IMR-90 (cell line): ENCODE results near the gene AKR1D1. TPM values are rescaled to one million over a fixed set of nuclear protein-coding genes. Genes with fewer than 3 reads are reported as not detected.
"Not testable (repeated sequence)": the region's sequence is repeated elsewhere in the genome, so short reads cannot be mapped to it uniquely, and the experiment has no call there.

ENCODE experiments used
- ATAC-seq: fragments of 200-7000 bp; cut with Tn5 transposase; 2 replicates; pipeline ENCODE4 v1.9.1; 2020; ENCODE audit warnings: low read depth, mild to moderate bottlenecking, moderate library complexity
- BruUV-seq: library from RNA; stranded (reverse); fragments of 400-500 nt; replicated peaks from 2 replicates; lab custom pipeline; 2021; lab: Mats Ljungman, UMichigan
- CTCF ChIA-PET: fragments of 300-600 bp; formaldehyde crosslinking; extraction: SDS; loops from one replicate; lab custom pipeline; 2021; ENCODE audit warnings: antibody characterized with exemption; lab: Yijun Ruan, JAX
- POLR2A ChIA-PET: fragments of 300-600 bp; sonication (Branson Sonifier 250); formaldehyde crosslinking; loops from one replicate; lab custom pipeline; 2022; ENCODE audit warnings: antibody characterized with exemption; ENCODE audit not compliant: unreplicated experiment; lab: Charles Lee
- DNase-seq: peaks from one replicate; pipeline ENCODE4 v3.0.0; 2013
- H2AFZ ChIP-seq: replicated peaks from 2 replicates; pipeline ENCODE3; 2013; ENCODE audit warnings: low read length, mild to moderate bottlenecking; ENCODE audit not compliant: poor library complexity
- H2AK5ac ChIP-seq: 2 replicates; pipeline ENCODE4 v1.6.1; 2013; ENCODE audit warnings: low read depth, low read length, inconsistent platforms
- H2AK9ac ChIP-seq: replicated peaks from 2 replicates; pipeline ENCODE3; 2013; ENCODE audit warnings: mild to moderate bottlenecking, low read depth, low read length, moderate library complexity; ENCODE audit not compliant: poor library complexity
- H2BK120ac ChIP-seq: 2 replicates; pipeline ENCODE4 v1.6.1; 2013; ENCODE audit warnings: low read depth, low read length, inconsistent platforms
- H2BK15ac ChIP-seq: 3 replicates; pipeline ENCODE4 v1.6.1; 2013; ENCODE audit warnings: low read depth, low read length, inconsistent platforms
- H2BK20ac ChIP-seq: 2 replicates; pipeline ENCODE4 v1.6.1; 2013; ENCODE audit warnings: low read depth, mild to moderate bottlenecking, inconsistent platforms, low read length, moderate library complexity
- H2BK5ac ChIP-seq: 2 replicates; pipeline ENCODE4 v1.6.1; 2013; ENCODE audit warnings: mild to moderate bottlenecking, low read depth, low read length, inconsistent platforms; ENCODE audit not compliant: poor library complexity, severe bottlenecking
- H3K14ac ChIP-seq: replicated peaks from 2 replicates; pipeline ENCODE4 v1.6.1; 2013; ENCODE audit warnings: low read depth, low read length, inconsistent platforms
- H3K18ac ChIP-seq: 2 replicates; pipeline ENCODE4 v1.6.1; 2013; ENCODE audit warnings: low read depth, low read length, control low read depth
- H3K23ac ChIP-seq: 2 replicates; pipeline ENCODE4 v1.6.1; 2013; ENCODE audit warnings: low read depth, low read length, inconsistent platforms
- H3K27ac ChIP-seq: 2 replicates; pipeline ENCODE4 v1.5.1; 2013; ENCODE audit warnings: mild to moderate bottlenecking, control low read depth, low read length; ENCODE audit not compliant: insufficient read depth
- H3K27me3 ChIP-seq: 2 replicates; pipeline ENCODE4 v1.6.1; 2013; ENCODE audit warnings: low read length; ENCODE audit not compliant: control insufficient read depth, insufficient read depth
- H3K36me3 ChIP-seq: 2 replicates; pipeline ENCODE4 v1.6.1; 2013; ENCODE audit warnings: low read length, mixed read lengths; ENCODE audit not compliant: control insufficient read depth, insufficient read depth
- H3K4ac ChIP-seq: 2 replicates; pipeline ENCODE4 v1.6.1; 2013; ENCODE audit warnings: low read depth, low read length, inconsistent platforms
- H3K4me1 ChIP-seq: 2 replicates; pipeline ENCODE4 v1.6.1; 2013; ENCODE audit warnings: low read length, mixed read lengths; ENCODE audit not compliant: control insufficient read depth, insufficient read depth
- H3K4me2 ChIP-seq: 2 replicates; pipeline ENCODE4 v1.6.1; 2013; ENCODE audit warnings: low read depth, mild to moderate bottlenecking, control low read depth, low read length, moderate library complexity
- H3K4me3 ChIP-seq: 2 replicates; pipeline ENCODE4 v1.5.1; 2013; ENCODE audit warnings: low read depth, mild to moderate bottlenecking, control low read depth, low read length, moderate library complexity; ENCODE audit not compliant: insufficient read depth
- H3K56ac ChIP-seq: 2 replicates; pipeline ENCODE4 v1.6.1; 2013; ENCODE audit warnings: low read length, inconsistent platforms; ENCODE audit not compliant: insufficient read depth; ENCODE audit errors: extremely low read depth
- H3K79me1 ChIP-seq, 2 experiments: 2 replicates each; pipeline ENCODE4 v1.6.1; 2013; ENCODE audit warnings: low read length in 2 of 2, inconsistent platforms in 1 of 2, low read depth in 1 of 2
- H3K9ac ChIP-seq: 2 replicates; pipeline ENCODE4 v1.6.1; 2013; ENCODE audit warnings: low read depth, low read length, control low read depth
- H3K9me1 ChIP-seq: 2 replicates; pipeline ENCODE4 v1.6.1; 2013; ENCODE audit warnings: low read length, inconsistent platforms; ENCODE audit not compliant: insufficient read depth
- H3K9me3 ChIP-seq: 2 replicates; pipeline ENCODE4 v1.6.1; 2013; ENCODE audit warnings: low read length; ENCODE audit not compliant: control insufficient read depth, insufficient read depth
- H4K20me1 ChIP-seq: 2 replicates; pipeline ENCODE4 v1.6.1; 2013; ENCODE audit warnings: low read length, inconsistent platforms; ENCODE audit not compliant: insufficient read depth
- H4K5ac ChIP-seq: 2 replicates; pipeline ENCODE4 v1.6.1; 2013; ENCODE audit warnings: mild to moderate bottlenecking, low read depth, low read length, control low read depth
- H4K8ac ChIP-seq, 2 experiments: 2 replicates each; pipeline ENCODE4 v1.6.1; 2013; ENCODE audit warnings: low read depth in 2 of 2, low read length in 2 of 2, control low read depth in 1 of 2, inconsistent platforms in 1 of 2
- H4K91ac ChIP-seq: 2 replicates; pipeline ENCODE4 v1.6.1; 2013; ENCODE audit warnings: low read depth, low read length, inconsistent platforms; ENCODE audit not compliant: insufficient read depth
- WGBS, 2 experiments: methylation state at CpG; one replicate each; pipeline versions ENCODE4 v1.1.5 to v1.1.7; 2013; ENCODE audit warnings: missing lambda C conversion rate in 2 of 2; ENCODE audit not compliant: insufficient read length in 1 of 2; ENCODE audit errors: extremely low coverage in 2 of 2; 5-methylcytosine and 5-hydroxymethylcytosine counted together
- dilution Hi-C: fragments of 300-500 bp; cut with HindIII; formaldehyde crosslinking; loops from one replicate; pipeline ENCODE4 v1.14.3; 2018; ENCODE audit warnings: low sequenced_read_pairs; ENCODE audit not compliant: unreplicated experiment
- in situ Hi-C: fragments of 300-500 bp; cut with MboI; formaldehyde crosslinking; loops from 3 replicates; pipeline ENCODE4 v1.14.3; 2019; ENCODE audit warnings: low sequenced_read_pairs, inconsistent platforms, mixed read lengths
- intact Hi-C: fragments of 100-400 bp; cut with micrococcal nuclease; formaldehyde crosslinking; loops from 2 replicates; pipeline ENCODE4 v1.10.0; 2022
- polyA plus RNA-seq, 3 experiments: library from polyadenylated mRNA; depleted of rRNA; stranded (reverse); fragments of >200 nt; gene quantifications; 2 replicates each; pipeline ENCODE4 v1.2.3, GENCODE V29; 2012; ENCODE audit warnings: low replicate concordance in 1 of 3
- total RNA-seq: library from RNA; depleted of rRNA; stranded (reverse); fragments of >200 nt; gene quantifications from 2 replicates; pipeline ENCODE4 v1.2.3, GENCODE V29; 2012

Gene AKR1D1
- total and polyA plus RNA-seq, 2 of the 4 experiments (the other 2 are of a cell fraction) = not detected

- H3K4ac ChIP-seq, H2BK120ac ChIP-seq, H3K9me1 ChIP-seq, H3K79me1 ChIP-seq, H2BK5ac ChIP-seq, H4K20me1 ChIP-seq, H2AFZ ChIP-seq, H3K56ac ChIP-seq, H4K91ac ChIP-seq, ATAC-seq, H3K4me2 ChIP-seq, dilution Hi-C loops, H4K8ac ChIP-seq, H2BK20ac ChIP-seq, intact Hi-C loops, DNase-seq, H2AK9ac ChIP-seq, H3K4me3 ChIP-seq, H3K14ac ChIP-seq, H3K4me1 ChIP-seq, POLR2A ChIA-PET, H3K9me3 ChIP-seq, H3K27ac ChIP-seq, in situ Hi-C loops, H3K23ac ChIP-seq, BruUV-seq, CTCF ChIA-PET, H4K5ac ChIP-seq, H3K9ac ChIP-seq, H3K27me3 ChIP-seq, H3K18ac ChIP-seq, H2BK15ac ChIP-seq, H2AK5ac ChIP-seq, H3K36me3 ChIP-seq: not testable (repeated sequence)
- 73% methylated on average over 3 of the region's 19 CpGs; no CpG with 5 or more reads in 1 of the 2 experiments for WGBS, 2 experiments
Measured at GRCh38 chr7:138146221-138146620, 70.0 kb downstream of the AKR1D1 start.

- H3K27me3 ChIP-seq, H4K5ac ChIP-seq, POLR2A ChIA-PET, H3K27ac ChIP-seq, H2AK9ac ChIP-seq, CTCF ChIA-PET, in situ Hi-C loops, H3K36me3 ChIP-seq, H3K9me3 ChIP-seq, H3K4me2 ChIP-seq, ATAC-seq, H3K9ac ChIP-seq, H3K18ac ChIP-seq, DNase-seq, H2BK15ac ChIP-seq, H3K23ac ChIP-seq, H2AK5ac ChIP-seq, H2BK120ac ChIP-seq, H3K79me1 ChIP-seq, H3K56ac ChIP-seq, H4K20me1 ChIP-seq, H3K9me1 ChIP-seq, H2BK5ac ChIP-seq, H4K91ac ChIP-seq, H3K4me1 ChIP-seq, H4K8ac ChIP-seq, BruUV-seq, dilution Hi-C loops, H3K4me3 ChIP-seq, H3K14ac ChIP-seq, H3K4ac ChIP-seq, intact Hi-C loops, H2BK20ac ChIP-seq, H2AFZ ChIP-seq: not testable (repeated sequence)
- 84% methylated on average over 17 of the region's 32 CpGs; no CpG with 5 or more reads in 1 of the 2 experiments for WGBS, 2 experiments
Measured at GRCh38 chr7:138146757-138147734, 70.8 kb downstream of the AKR1D1 start.
